Fibroblast of lung (primary cell): Measurements from ENCODE around the gene DHX38.

ENCODE experiments used
- EZH2 ChIP-seq: IDR thresholded peaks from 2 replicates; pipeline ENCODE4 v1.5.1; 2012; ENCODE audit warnings: low read length, control low read depth, mild to moderate bottlenecking; ENCODE audit errors: missing control alignments
- TF ChIP-seq, protein P1 (sequence below), 2 donors: IDR thresholded peaks in 1 of 2; conservative IDR thresholded peaks in 1 of 2; 1 replicate in 1 of 2; 2 replicates in 1 of 2; pipeline ENCODE4 v1.5.1; 2011 to 2012; ENCODE audit warnings: low read length in 2 of 2, control low read depth in 1 of 2, inconsistent platforms in 1 of 2, low read depth in 1 of 2, mild to moderate bottlenecking in 1 of 2

DNA sequence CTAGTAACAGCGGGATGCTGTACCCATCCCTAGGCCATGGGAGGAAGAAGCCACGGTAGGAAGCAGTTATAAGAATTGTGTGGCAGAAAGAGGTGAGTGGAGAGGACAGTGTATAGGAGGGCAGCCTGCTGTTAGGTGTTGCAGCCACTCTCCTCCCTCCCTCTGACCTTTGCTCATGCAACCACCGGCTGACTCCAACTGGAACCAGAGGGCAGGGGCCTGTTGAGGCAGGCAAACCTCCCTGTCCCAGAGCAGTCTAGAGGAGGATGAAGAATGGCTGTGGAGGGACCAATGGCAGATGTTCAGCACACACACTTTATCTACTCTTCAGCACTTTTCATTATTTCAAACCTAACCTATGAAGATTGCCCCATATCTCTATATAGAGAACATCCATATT is 2.4 kb upstream of the DHX38 start:
- TF ChIP-seq, protein P1, sequence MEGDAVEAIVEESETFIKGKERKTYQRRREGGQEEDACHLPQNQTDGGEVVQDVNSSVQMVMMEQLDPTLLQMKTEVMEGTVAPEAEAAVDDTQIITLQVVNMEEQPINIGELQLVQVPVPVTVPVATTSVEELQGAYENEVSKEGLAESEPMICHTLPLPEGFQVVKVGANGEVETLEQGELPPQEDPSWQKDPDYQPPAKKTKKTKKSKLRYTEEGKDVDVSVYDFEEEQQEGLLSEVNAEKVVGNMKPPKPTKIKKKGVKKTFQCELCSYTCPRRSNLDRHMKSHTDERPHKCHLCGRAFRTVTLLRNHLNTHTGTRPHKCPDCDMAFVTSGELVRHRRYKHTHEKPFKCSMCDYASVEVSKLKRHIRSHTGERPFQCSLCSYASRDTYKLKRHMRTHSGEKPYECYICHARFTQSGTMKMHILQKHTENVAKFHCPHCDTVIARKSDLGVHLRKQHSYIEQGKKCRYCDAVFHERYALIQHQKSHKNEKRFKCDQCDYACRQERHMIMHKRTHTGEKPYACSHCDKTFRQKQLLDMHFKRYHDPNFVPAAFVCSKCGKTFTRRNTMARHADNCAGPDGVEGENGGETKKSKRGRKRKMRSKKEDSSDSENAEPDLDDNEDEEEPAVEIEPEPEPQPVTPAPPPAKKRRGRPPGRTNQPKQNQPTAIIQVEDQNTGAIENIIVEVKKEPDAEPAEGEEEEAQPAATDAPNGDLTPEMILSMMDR (conservative IDR thresholded peaks at IDR 0.05 in 1 of 2, IDR thresholded peaks at IDR 0.05 in 1 of 2; ENCODE audit: low read depth in 1 of 2, low read length in 2 of 2) = no peak
- no peak for TF ChIP-seq EZH2
